Rectal smooth muscle tissue (tissue), 1 donor: ENCODE results near the gene CHD6.

Experiments
- H3K27ac ChIP-seq: one replicate; pipeline ENCODE4 v1.7.0; 2013; ENCODE audit warnings: low read depth, low read length, inconsistent platforms
- H3K27me3 ChIP-seq: one replicate; pipeline ENCODE4 v1.7.0; 2013; ENCODE audit warnings: low read length; ENCODE audit not compliant: control insufficient read depth, insufficient read depth
- H3K36me3 ChIP-seq: one replicate; pipeline ENCODE4 v1.7.0; 2013; ENCODE audit warnings: low read length; ENCODE audit not compliant: control insufficient read depth, insufficient read depth
- H3K4me1 ChIP-seq: one replicate; pipeline ENCODE4 v1.7.0; 2013; ENCODE audit warnings: low read length; ENCODE audit not compliant: control insufficient read depth, insufficient read depth
- H3K4me3 ChIP-seq: one replicate; pipeline ENCODE4 v1.7.0; 2013; ENCODE audit warnings: low read length
- H3K9ac ChIP-seq: one replicate; pipeline ENCODE4 v1.7.0; 2013; ENCODE audit warnings: low read length

The CHD6 gene

GRCh38 chr20:41375846-41376245, 242.3 kb downstream of the CHD6 start:
- H3K4me3 ChIP-seq, result no peak overlapping the region
- no peak overlapping the region for H3K27ac ChIP-seq
- H3K27me3 ChIP-seq, result peaks cover 6% of the 10 kb centered on the region
- no peaks in the 10 kb centered on the region for H3K36me3 ChIP-seq
- H3K4me1 ChIP-seq, result no peaks in the 10 kb centered on the region
- no peak overlapping the region for H3K9ac ChIP-seq

GRCh38 chr20:41373931-41374920, 244.0 kb downstream of the CHD6 start:
- Histone ChIP-seq H3K27me3 (peaks cover 6% of the 10 kb centered on the region), H3K36me3 (no peaks in the 10 kb centered on the region), H3K4me3 (no peak overlapping the region), H3K27ac (no peak overlapping the region), H3K4me1 (no peaks in the 10 kb centered on the region), H3K9ac (no peak overlapping the region)

- Histone ChIP-seq H3K27ac (no peak overlapping the region), H3K27me3 (peaks cover 5% of the 10 kb centered on the region), H3K36me3 (no peaks in the 10 kb centered on the region), H3K9ac (no peak overlapping the region), H3K4me3 (no peak overlapping the region), H3K4me1 (no peaks in the 10 kb centered on the region)
Observed at GRCh38 chr20:41373251-41373783, 244.9 kb downstream of the CHD6 start.

- Histone ChIP-seq H3K27ac (no peak overlapping the region), H3K4me3 (no peak overlapping the region), H3K4me1 (no peaks in the 10 kb centered on the region), H3K9ac (no peak overlapping the region), H3K36me3 (no peaks in the 10 kb centered on the region), H3K27me3 (peaks cover 3% of the 10 kb centered on the region)
Observed at GRCh38 chr20:41371371-41371770, 246.8 kb downstream of the CHD6 start.

DNA sequence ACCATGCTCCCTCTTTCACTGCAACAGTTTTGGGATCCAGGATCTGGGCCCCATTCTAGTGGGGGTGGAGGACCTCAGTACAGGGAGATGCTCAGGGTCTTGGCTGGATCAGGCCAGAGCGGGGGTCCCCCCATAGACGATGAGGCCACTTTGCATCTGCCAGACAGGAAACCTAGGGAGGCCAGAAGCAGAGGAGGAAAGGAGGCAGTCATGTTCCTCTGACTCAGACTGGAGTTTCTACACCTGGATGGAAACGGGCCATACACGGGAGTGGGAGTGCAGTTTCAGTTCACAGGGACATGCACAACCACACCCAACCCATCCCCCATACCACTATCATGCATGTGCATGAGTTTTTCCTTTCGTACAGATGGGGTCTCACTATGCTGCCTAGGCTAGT, 248.0 kb downstream of the CHD6 start:
- H3K27ac ChIP-seq, result no peak overlapping the region
- H3K4me3 ChIP-seq, result no peak overlapping the region
- H3K36me3 ChIP-seq, result no peaks in the 10 kb centered on the region
- peaks cover 6% of the 10 kb centered on the region for H3K27me3 ChIP-seq
- no peaks in the 10 kb centered on the region for H3K4me1 ChIP-seq
- no peak overlapping the region for H3K9ac ChIP-seq

- H3K36me3 ChIP-seq, result no peaks in the 10 kb centered on the region
- H3K4me1 ChIP-seq, result no peaks in the 10 kb centered on the region
- no peak overlapping the region for H3K4me3 ChIP-seq
- H3K27me3 ChIP-seq, result peaks cover 10% of the 10 kb centered on the region
- H3K27ac ChIP-seq, result no peak overlapping the region
- H3K9ac ChIP-seq, result no peak overlapping the region
Observed at GRCh38 chr20:41369673-41370072, 248.5 kb downstream of the CHD6 start.

- no peak overlapping the region for H3K9ac ChIP-seq
- peaks cover 15% of the 10 kb centered on the region for H3K27me3 ChIP-seq
- H3K4me1 ChIP-seq, result no peaks in the 10 kb centered on the region
- H3K4me3 ChIP-seq, result no peak overlapping the region
- H3K27ac ChIP-seq, result no peak overlapping the region
- H3K36me3 ChIP-seq, result no peaks in the 10 kb centered on the region
Observed at GRCh38 chr20:41367956-41368355, 250.2 kb downstream of the CHD6 start.

DNA sequence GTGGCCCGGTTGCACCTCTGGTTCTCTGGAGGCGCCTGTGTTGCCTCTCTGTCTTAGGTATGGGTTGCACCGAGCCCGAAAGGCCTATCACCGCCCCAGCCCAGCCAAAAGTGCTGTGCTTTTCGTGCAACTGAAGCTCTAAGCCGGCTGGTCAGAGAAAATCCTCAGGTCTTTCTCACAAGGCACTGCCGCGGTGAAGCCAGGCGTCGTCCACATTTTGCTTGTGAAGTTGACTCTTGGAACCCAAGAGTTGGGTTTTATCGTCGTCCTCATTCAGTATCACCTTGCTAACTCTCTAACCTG, 250.8 kb downstream of the CHD6 start:
- no peaks in the 10 kb centered on the region for H3K4me1 ChIP-seq
- peaks cover 15% of the 10 kb centered on the region for H3K27me3 ChIP-seq
- no peak overlapping the region for H3K9ac ChIP-seq
- no peak overlapping the region for H3K27ac ChIP-seq
- H3K36me3 ChIP-seq, result no peaks in the 10 kb centered on the region
- H3K4me3 ChIP-seq, result no peak overlapping the region

GRCh38 chr20:41366546-41367392, 251.4 kb downstream of the CHD6 start, which contains the start of gene EMILIN3:
Gene EMILIN3, minus strand, starts transcription at chr20:41366818. Its CDS starts 184 bp downstream, at chr20:41366634.
- Histone ChIP-seq H3K27ac (no peak within 1 kb of the TSS), H3K9ac (no peak within 1 kb of the TSS), H3K4me3 (peak within 1 kb of the TSS; percentile 19), H3K36me3 (no peaks in the 10 kb centered on the region), H3K27me3 (peaks cover 15% of the 10 kb centered on the region), H3K4me1 (no peaks in the 10 kb centered on the region)

- Histone ChIP-seq H3K4me3 (peak overlapping the region; percentile 19), H3K4me1 (no peaks in the 10 kb centered on the region), H3K27me3 (peaks cover 15% of the 10 kb centered on the region), H3K36me3 (no peaks in the 10 kb centered on the region), H3K9ac (no peak overlapping the region), H3K27ac (no peak overlapping the region)
Observed at GRCh38 chr20:41365777-41366545, 252.2 kb downstream of the CHD6 start.

DNA sequence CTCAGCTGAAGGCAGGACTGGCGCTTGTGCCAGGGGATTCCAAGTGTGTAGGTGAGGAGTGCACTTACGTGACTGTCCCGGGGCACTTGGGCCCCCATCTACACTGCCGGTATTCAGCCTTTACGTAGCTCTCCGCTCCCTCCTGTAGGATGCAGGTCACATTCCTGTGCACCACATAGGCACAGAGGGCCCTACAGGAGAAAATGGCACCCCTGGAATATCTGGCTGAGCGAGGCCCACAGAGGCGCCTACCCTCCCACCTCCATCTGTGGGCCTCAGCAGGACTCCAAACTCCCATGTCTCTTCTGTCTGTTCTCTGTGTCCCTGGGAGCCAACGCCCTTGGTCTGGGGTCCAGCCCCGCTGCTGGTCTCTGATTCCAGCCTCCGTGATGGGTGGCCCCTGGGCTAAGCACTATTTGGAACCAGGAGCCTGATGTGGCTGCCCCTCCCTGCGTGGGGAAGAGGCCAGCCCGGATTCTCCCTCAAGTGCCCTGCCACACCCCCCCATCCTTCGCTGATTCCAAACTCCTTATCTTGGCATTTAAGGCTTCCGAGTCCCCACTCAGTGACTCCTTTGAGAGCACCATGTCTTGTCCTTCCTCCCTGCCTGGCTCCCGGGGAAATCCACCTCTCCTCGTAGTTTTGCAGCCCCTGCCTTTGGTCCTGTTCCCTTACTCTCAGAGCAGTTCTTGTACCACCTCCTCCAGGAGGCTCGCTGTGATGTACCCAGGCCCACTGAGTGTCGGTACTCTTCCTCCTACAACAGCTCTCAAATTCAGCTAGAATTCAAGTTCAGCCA, 253.0 kb downstream of the CHD6 start:
- peak overlapping the region; percentile 19 for H3K4me3 ChIP-seq
- H3K27ac ChIP-seq, result no peak overlapping the region
- peaks cover 15% of the 10 kb centered on the region for H3K27me3 ChIP-seq
- no peak overlapping the region for H3K9ac ChIP-seq
- H3K4me1 ChIP-seq, result no peaks in the 10 kb centered on the region
- no peaks in the 10 kb centered on the region for H3K36me3 ChIP-seq
